ENCODE results near the gene UFD1.

The UFD1 gene

DNA sequence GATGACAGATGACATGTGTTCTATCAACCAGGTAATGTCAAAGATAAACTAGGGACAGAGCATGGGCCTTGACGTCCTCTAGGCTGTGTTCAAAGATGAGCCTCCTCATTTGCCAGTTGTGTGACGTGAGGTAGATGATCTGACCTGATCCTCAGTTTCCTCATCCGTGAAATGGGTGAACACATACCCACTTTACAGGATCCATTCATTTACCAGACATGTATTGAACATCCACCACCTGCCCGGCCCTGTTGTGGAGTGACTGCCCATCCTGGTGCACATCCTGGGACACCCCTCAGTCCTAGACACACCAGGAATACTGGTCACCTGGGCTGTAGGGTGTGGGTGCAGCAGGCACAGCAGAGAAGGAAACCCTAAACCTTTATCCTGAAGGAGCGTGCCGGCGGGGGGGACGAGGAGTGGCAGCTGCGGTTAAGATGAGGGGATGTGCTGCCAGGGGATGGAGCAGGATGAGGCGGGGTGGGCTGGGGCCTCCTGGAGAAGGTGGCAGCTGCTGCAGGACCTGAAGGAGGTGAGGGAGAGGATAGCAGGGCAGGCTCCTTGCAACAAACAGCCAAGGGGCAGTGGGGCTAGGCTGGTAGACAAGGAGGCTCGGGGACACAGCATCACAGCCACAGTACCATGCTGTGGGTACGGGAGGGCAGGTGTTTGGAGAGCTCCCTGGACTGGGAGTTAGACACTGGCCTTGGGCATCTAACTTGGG lies 36.8 kb upstream of the UFD1 start:
- no peak for DNase-seq

DNA sequence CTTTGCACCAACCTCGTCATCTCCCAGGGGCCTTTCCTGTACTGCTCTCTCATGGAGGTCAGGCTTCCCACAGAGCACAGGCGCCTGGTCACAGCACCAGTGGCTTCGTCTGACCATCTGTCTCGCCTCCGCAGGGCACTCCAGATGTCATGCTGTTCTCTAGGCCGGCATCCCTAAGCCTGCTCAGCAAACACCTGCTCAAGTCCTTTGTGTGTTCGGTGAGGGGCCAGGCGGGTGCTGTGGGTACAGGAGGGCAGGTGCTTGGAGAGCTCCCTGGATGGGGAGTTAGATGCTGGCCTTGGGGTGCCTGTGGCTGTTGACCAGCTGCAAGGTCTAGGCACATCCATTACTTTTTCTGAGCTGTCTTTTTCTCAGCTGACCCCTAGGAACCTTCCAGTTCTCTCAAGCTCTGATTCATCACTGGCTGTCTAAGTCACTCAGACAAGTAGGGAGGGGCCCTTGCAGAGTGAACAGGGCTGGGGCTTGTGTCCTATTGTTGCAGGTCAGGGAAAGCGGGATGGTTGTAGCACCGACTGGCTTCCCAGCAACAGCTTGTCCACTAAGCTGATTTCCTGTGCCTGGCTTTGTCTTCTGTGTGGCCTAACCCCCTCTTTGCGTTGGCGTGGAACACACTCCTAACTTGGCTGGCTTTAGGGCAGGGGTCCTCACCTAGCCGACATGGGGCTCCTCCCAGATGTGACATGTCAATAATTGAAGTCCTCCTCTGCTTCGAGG lies 36.0 kb upstream of the UFD1 start:
- no peak for DNase-seq

DNA sequence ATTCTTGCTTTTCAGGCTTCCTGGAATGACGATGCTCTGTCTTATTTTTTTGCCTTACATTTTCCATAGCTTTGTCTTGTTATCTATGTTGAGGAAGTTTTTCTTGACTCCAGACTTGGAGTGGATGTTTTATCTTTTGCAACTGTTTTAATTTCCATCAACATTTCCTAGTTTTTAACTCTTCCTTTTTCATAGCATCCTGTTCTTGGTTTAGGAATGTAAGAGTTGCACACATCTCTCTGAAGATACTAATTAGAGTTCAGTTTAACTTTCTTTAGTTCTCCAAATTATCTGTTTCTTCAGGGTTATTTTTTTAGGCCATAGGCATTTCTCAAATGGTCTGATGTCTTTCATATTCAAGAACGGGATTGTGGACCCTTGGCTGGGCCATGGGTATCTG lies 34.8 kb upstream of the UFD1 start:
- no peak for DNase-seq

DNA sequence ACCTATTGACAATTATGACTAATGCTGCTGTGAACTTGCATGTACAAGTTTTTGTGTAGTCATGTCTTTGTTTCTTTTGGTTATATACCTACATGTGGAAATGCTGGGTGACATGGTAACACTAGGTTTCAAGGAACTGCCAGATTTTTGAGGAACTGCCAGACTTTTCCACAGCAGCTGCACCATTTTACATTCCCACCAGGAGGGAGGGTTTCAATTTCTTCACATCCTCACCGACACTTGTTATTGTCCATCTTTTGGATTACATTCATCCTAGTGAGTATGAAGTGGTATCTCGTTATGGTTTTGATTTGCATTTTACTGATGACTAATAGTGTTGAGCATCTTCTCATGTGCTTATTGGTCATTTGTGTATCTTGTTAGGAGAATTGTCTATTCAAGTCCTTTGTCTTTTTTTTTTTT lies 31.9 kb upstream of the UFD1 start:
- DNase-seq, result no peak

- DNase-seq, result no peak
Measured at GRCh38 chr22:19509923-19510322, 30.9 kb upstream of the UFD1 start.

DNA sequence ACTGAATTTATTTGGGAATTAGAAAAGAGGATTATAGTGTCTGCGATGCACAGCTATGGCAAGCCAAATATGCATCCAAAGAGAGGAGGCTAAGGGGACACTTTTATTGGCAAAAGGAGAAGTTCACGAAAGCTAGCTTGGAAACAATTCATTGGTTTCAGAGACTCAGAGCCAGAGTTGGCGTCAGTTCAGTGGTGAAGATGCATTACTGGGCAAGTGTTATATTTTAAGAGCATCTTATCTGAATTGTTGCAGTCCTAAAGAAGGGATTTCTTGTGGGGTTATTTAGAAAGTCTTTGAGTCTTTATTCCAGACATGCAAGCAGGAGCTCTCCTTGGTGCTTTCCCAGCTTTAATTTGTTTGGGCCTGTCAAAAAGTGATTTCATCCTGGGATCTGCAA lies 30.2 kb upstream of the UFD1 start:
- DNase-seq, result no peak

GRCh38 chr22:19508024-19508776 lies 29.2 kb upstream of the UFD1 start:
- no peak for DNase-seq

GRCh38 chr22:19507534-19507861 lies 28.5 kb upstream of the UFD1 start:
- no peak for DNase-seq

- no peak for DNase-seq
Measured at GRCh38 chr22:19506212-19506611, 27.2 kb upstream of the UFD1 start.

DNA sequence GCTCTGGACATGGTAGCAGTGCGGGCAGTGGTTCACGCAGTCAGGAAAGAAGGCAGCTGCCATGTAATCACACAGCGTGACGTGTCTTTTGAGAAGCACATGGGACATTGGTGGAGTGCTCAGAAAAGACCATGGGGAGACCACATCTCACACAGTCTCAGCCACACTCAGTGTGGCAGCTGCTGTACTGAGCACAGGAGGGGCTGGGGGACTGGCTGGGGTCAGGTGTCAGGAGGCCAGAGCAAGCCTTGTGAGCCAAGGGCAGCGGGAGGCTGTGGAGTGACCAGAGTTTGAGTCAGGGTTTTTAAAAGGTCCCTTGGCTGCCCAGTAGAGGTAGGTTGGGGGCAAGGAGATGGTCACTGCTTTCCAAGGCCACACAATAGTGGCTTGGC lies 26.7 kb upstream of the UFD1 start:
- no peak for DNase-seq

GRCh38 chr22:19504900-19505734 lies 26.1 kb upstream of the UFD1 start:
- DNase-seq, result no peak

DNA sequence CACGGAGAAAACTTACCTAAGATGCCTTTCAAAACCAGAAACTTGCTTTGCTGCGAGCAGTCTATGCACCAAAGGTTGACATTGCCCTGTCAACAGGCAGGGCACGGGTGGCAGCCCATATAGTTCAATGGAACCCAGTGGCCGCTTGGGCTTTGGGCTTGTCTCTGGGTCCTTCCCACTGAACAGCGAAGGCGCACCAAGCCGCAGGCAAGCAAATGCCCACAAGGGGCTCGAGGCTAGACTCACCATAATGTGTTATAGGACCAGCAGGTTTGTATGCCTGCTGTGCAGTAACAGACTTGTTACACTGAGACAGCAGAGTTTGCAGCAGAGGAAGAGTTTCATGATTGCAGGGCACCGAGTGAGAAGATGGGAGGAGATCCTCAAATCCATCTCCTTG lies 24.9 kb upstream of the UFD1 start:
- no peak for DNase-seq

DNA sequence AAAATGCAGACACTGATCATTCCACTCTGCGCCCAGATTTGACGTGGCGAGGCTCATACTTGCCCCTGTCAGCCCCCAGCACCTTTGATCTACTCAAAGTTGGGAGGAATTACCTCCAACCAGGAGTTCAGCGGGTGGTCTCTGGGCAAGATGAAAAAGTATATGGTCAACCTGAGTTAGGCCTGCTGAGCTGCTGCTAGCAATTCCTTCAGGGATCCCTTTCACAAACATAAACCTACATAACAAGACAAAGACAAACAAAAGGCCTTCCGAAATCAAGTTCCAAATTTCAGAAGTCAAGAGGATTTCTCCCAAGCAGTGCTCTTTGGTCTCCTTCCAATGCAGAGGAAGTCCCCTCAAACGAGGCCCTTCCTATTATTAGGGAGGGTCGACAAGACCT lies 24.4 kb upstream of the UFD1 start:
- no peak for DNase-seq

DNA sequence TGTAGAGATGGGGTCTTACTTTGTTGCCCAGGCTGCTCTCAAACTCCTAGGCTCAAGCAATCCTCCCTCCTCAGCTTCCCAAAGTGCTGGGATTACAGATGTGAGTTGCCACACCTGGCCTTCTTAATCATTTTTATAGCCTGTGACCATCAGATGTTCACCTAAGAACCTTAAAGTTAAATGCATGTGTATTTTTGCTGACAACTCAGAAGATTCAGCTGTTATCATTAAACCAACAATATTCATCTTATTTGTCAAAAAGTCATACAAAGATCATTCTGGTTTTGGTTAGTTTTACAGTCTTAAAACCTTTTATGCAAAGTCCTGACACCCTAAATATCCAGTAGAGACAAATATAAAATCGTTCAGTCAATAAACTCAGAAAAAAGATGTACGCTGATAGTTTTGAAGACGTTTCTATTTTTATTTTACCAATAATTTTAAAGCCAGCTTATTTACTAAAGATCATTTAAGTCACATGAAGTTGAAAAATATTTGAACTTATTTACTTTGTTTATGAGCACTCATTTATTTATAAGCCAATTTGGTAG lies 23.0 kb upstream of the UFD1 start:
- no peak for DNase-seq

- DNase-seq, result no peak
Measured at GRCh38 chr22:19499880-19500242, 20.9 kb upstream of the UFD1 start.

GRCh38 chr22:19499236-19499879 lies 20.4 kb upstream of the UFD1 start:
- no peak for DNase-seq

DNA sequence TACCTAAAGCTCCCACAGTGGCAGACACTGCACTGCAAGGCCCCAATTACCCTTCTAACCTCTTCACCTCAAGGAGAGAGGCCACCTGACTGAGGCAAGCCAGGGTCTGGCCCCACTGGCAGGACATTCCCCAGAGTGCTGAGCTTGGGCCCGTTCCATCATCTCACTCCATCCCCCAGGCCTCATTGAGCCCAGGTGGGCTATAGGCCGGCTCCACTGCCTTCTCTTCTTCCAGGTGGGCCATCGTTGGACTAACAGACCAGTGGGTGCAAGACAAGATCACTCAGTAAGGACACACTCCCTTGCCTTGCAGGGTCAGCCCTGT lies 19.8 kb upstream of the UFD1 start:
- no peak for DNase-seq

- no peak for DNase-seq
Measured at GRCh38 chr22:19498154-19498865, 19.3 kb upstream of the UFD1 start.

- no peak for DNase-seq
Measured at GRCh38 chr22:19497245-19497644, 18.3 kb upstream of the UFD1 start.

DNA sequence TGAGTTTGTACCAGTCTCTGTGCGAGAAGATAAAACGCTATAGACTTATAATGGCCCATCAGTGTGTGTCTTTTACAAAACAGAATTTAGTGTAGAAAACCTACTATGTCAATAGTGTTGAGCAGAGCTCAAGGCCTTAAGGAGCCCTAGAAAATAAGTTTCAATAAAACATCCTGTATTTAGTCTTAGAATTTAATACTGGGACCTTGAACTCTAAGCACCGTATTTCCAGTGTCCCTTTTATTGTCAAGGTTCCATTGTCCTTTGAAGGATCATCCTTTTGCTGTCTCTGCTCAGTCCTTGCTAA lies 17.3 kb upstream of the UFD1 start:
- no peak for DNase-seq

- DNase-seq, result no peak
Measured at GRCh38 chr22:19495562-19496323, 16.8 kb upstream of the UFD1 start.
